ENCODE measurements around the gene DPP6. TPM values are rescaled to one million over a fixed set of nuclear protein-coding genes. Genes with fewer than 3 reads are reported as not detected.

DPP6 gene
- total RNA-seq, 4 donors from 2014 or later, result 1.8 to 33.7 (median 6.4) TPM

GRCh38 chr7:154837087-154837486 is 784.9 kb downstream of the DPP6 start:
- in situ Hi-C loops (cut with MboI; ENCODE audit: low pct_ligation_motif_present in 1 of 4, low pct_unique_long_range_greater_than_20kb in 1 of 4, low sequenced_read_pairs in 3 of 4), result loop anchor here in 1 of 4 donors (25.0 kb wide), 1 partner anchor 125 kb away; no protein-coding TSS in a partner anchor
- Histone ChIP-seq H3K4me1 (peaks cover 0 to 6% (median 4%) of the 10 kb centered on the region in 4 donors), H3K27ac (no peak overlapping the region), H3K9me3 (no peaks in the 10 kb centered on the region), H3K27me3 (no peaks in the 10 kb centered on the region), H3K4me3 (no peak overlapping the region), H3K36me3 (no peaks in the 10 kb centered on the region)
- intact Hi-C loops (cut with DNase I; ENCODE audit: low total_unique reads), result no loop called here
- no peak for DNase-seq
- no peak for TF ChIP-seq POLR2AphosphoS5 (IDR thresholded peaks at IDR 0.05)
- no peak for TF ChIP-seq EP300 (IDR thresholded peaks at IDR 0.05; ENCODE audit: low read depth)
- TF ChIP-seq CTCF (IDR thresholded peaks at IDR 0.05), result no peak
- TF ChIP-seq POLR2A (IDR thresholded peaks at IDR 0.05), result no peak
- WGBS, 2 donors (ENCODE audit: low coverage in 1 of 2), result 91 to 100% methylated on average over 2 to 8 of the region's 8 CpGs

GRCh38 chr7:154837622-154838021 is 785.4 kb downstream of the DPP6 start:
- H3K27me3 ChIP-seq, result no peaks in the 10 kb centered on the region
- H3K4me3 ChIP-seq, result no peak overlapping the region
- 73 to 86% methylated on average over 3 to 5 of the region's 5 CpGs for WGBS, 2 donors (ENCODE audit: low coverage in 1 of 2)
- intact Hi-C loops (cut with DNase I; ENCODE audit: low total_unique reads) (no loop called here), in situ Hi-C loops (cut with MboI; ENCODE audit: low pct_ligation_motif_present in 1 of 4, low pct_unique_long_range_greater_than_20kb in 1 of 4, low sequenced_read_pairs in 3 of 4) (loop anchor here in 1 of 4 donors (25.0 kb wide), 1 partner anchor 125 kb away; no protein-coding TSS in a partner anchor)
- H3K27ac ChIP-seq, result no peak overlapping the region
- peaks cover 0 to 11% (median 8%) of the 10 kb centered on the region in 4 donors for H3K4me1 ChIP-seq
- H3K36me3 ChIP-seq, result no peaks in the 10 kb centered on the region
- DNase-seq, result no peak
- no peaks in the 10 kb centered on the region for H3K9me3 ChIP-seq
- no peak for TF ChIP-seq POLR2AphosphoS5 (IDR thresholded peaks at IDR 0.05)
- TF ChIP-seq CTCF (IDR thresholded peaks at IDR 0.05), result no peak
- TF ChIP-seq EP300 (IDR thresholded peaks at IDR 0.05; ENCODE audit: low read depth), result no peak
- TF ChIP-seq POLR2A (IDR thresholded peaks at IDR 0.05), result no peak

- in situ Hi-C loops (cut with MboI; ENCODE audit: low pct_ligation_motif_present in 1 of 4, low pct_unique_long_range_greater_than_20kb in 1 of 4, low sequenced_read_pairs in 3 of 4), result loop anchor here in 1 of 4 donors (25.0 kb wide), 1 partner anchor 122 kb away; no protein-coding TSS in a partner anchor
- no peak overlapping the region for H3K4me3 ChIP-seq
- H3K27me3 ChIP-seq, result no peaks in the 10 kb centered on the region
- H3K9me3 ChIP-seq, result no peaks in the 10 kb centered on the region
- 91% methylated on average over 6 of the region's 7 CpGs; no CpG with 5 or more reads in 1 of the 2 donors for WGBS, 2 donors (ENCODE audit: low coverage in 1 of 2)
- H3K4me1 ChIP-seq, result peaks cover 4 to 18% (median 11%) of the 10 kb centered on the region in 4 donors
- intact Hi-C loops (cut with DNase I; ENCODE audit: low total_unique reads), result no loop called here
- no peaks in the 10 kb centered on the region for H3K36me3 ChIP-seq
- H3K27ac ChIP-seq, result no peak overlapping the region
- no peak for TF ChIP-seq POLR2A (IDR thresholded peaks at IDR 0.05)
- no peak for TF ChIP-seq CTCF (IDR thresholded peaks at IDR 0.05)
- TF ChIP-seq EP300 (IDR thresholded peaks at IDR 0.05; ENCODE audit: low read depth), result no peak
- no peak for TF ChIP-seq POLR2AphosphoS5 (IDR thresholded peaks at IDR 0.05)
- no peak for DNase-seq
Observed at GRCh38 chr7:154840086-154840485, 787.9 kb downstream of the DPP6 start.

GRCh38 chr7:154841731-154842331 is 789.6 kb downstream of the DPP6 start:
- H3K27me3 ChIP-seq, result no peaks in the 10 kb centered on the region
- no peaks in the 10 kb centered on the region for H3K9me3 ChIP-seq
- peaks cover 4 to 22% (median 11%) of the 10 kb centered on the region in 4 donors for H3K4me1 ChIP-seq
- TF ChIP-seq CTCF (IDR thresholded peaks at IDR 0.05) (no peak), POLR2A (IDR thresholded peaks at IDR 0.05) (no peak), POLR2AphosphoS5 (IDR thresholded peaks at IDR 0.05) (no peak), EP300 (IDR thresholded peaks at IDR 0.05; ENCODE audit: low read depth) (no peak)
- DNase-seq, result no peak
- WGBS, 2 donors (ENCODE audit: low coverage in 1 of 2), result 20 to 29% methylated on average over 7 to 18 of the region's 18 CpGs
- in situ Hi-C loops (cut with MboI; ENCODE audit: low pct_ligation_motif_present in 1 of 4, low pct_unique_long_range_greater_than_20kb in 1 of 4, low sequenced_read_pairs in 3 of 4), result loop anchor here in 1 of 4 donors (25.0 kb wide), 1 partner anchor 120 kb away; no protein-coding TSS in a partner anchor
- no peaks in the 10 kb centered on the region for H3K36me3 ChIP-seq
- no peak overlapping the region for H3K27ac ChIP-seq
- H3K4me3 ChIP-seq, result no peak overlapping the region
- intact Hi-C loops (cut with DNase I; ENCODE audit: low total_unique reads), result no loop called here

Measured in transverse colon (tissue), 4 donors.